Measurements from ENCODE around the gene ADK.

ADK gene

GRCh38 chr10:74114041-74114448 lies 37.0 kb upstream of the ADK start:
- Histone ChIP-seq H3K4me3 (ENCODE audit: low read length, poor library complexity, severe bottlenecking) (no peak overlapping the region), H3K4me1 (ENCODE audit: insufficient read depth, low read length, poor library complexity, severe bottlenecking) (no peaks in the 10 kb centered on the region), H2AFZ (ENCODE audit: low read length) (no peak overlapping the region), H3K9me2 (replicated peaks; ENCODE audit: low read depth, low read length) (no peaks in the 10 kb centered on the region), H3K36me3 (ENCODE audit: insufficient read depth, low read length) (peaks cover 87% of the 10 kb centered on the region; the same call in 1 of the 2 replicates), H3K9me3 (ENCODE audit: insufficient read depth, low read depth, low read length) (no peaks in the 10 kb centered on the region), H3K27me3 (ENCODE audit: insufficient read depth, low read length, poor library complexity, severe bottlenecking) (no peaks in the 10 kb centered on the region), H3K4me2 (ENCODE audit: low read depth, low read length, poor library complexity, severe bottlenecking) (no peak overlapping the region), H3K9ac (ENCODE audit: low read depth, low read length, poor library complexity, severe bottlenecking) (no peak overlapping the region), H4K20me1 (ENCODE audit: insufficient read depth, low read length, poor library complexity, severe bottlenecking) (no peaks in the 10 kb centered on the region), H3F3A (ENCODE audit: low read depth) (no peaks in the 10 kb centered on the region), H3K79me2 (ENCODE audit: insufficient read depth, low read length) (no peaks in the 10 kb centered on the region)
- TF ChIP-seq CTCF (conservative IDR thresholded peaks at IDR 0.05; ENCODE audit: low read length), result no peak
- TF ChIP-seq EZH2phosphoT487 (IDR thresholded peaks at IDR 0.05; ENCODE audit: borderline replicate concordance), result no peak

GRCh38 chr10:74117738-74118137 lies 33.3 kb upstream of the ADK start:
- H3K36me3 ChIP-seq (ENCODE audit: insufficient read depth, low read length), result peaks cover 90% of the 10 kb centered on the region; the same call in 1 of the 2 replicates
- TF ChIP-seq EZH2phosphoT487 (IDR thresholded peaks at IDR 0.05; ENCODE audit: borderline replicate concordance) (no peak), CTCF (conservative IDR thresholded peaks at IDR 0.05; ENCODE audit: low read length) (no peak)
- no peaks in the 10 kb centered on the region for H3K27me3 ChIP-seq (ENCODE audit: insufficient read depth, low read length, poor library complexity, severe bottlenecking)
- no peak overlapping the region for H3K4me3 ChIP-seq (ENCODE audit: low read length, poor library complexity, severe bottlenecking)
- H3F3A ChIP-seq (ENCODE audit: low read depth), result no peaks in the 10 kb centered on the region
- no peak overlapping the region for H2AFZ ChIP-seq (ENCODE audit: low read length)
- H3K4me1 ChIP-seq (ENCODE audit: insufficient read depth, low read length, poor library complexity, severe bottlenecking), result no peaks in the 10 kb centered on the region
- H3K79me2 ChIP-seq (ENCODE audit: insufficient read depth, low read length), result no peaks in the 10 kb centered on the region
- H3K4me2 ChIP-seq (ENCODE audit: low read depth, low read length, poor library complexity, severe bottlenecking), result no peak overlapping the region
- H3K9me2 ChIP-seq (replicated peaks; ENCODE audit: low read depth, low read length), result no peaks in the 10 kb centered on the region
- H3K9me3 ChIP-seq (ENCODE audit: insufficient read depth, low read depth, low read length), result no peaks in the 10 kb centered on the region
- H4K20me1 ChIP-seq (ENCODE audit: insufficient read depth, low read length, poor library complexity, severe bottlenecking), result no peaks in the 10 kb centered on the region
- H3K9ac ChIP-seq (ENCODE audit: low read depth, low read length, poor library complexity, severe bottlenecking), result no peak overlapping the region

- Histone ChIP-seq H3K27me3 (ENCODE audit: insufficient read depth, low read length, poor library complexity, severe bottlenecking) (no peaks in the 10 kb centered on the region), H2AFZ (ENCODE audit: low read length) (no peak overlapping the region), H3F3A (ENCODE audit: low read depth) (no peaks in the 10 kb centered on the region), H3K4me2 (ENCODE audit: low read depth, low read length, poor library complexity, severe bottlenecking) (no peak overlapping the region), H3K36me3 (ENCODE audit: insufficient read depth, low read length) (peaks cover 90% of the 10 kb centered on the region; the same call in 1 of the 2 replicates), H3K9me3 (ENCODE audit: insufficient read depth, low read depth, low read length) (no peaks in the 10 kb centered on the region), H3K4me3 (ENCODE audit: low read length, poor library complexity, severe bottlenecking) (no peak overlapping the region), H3K4me1 (ENCODE audit: insufficient read depth, low read length, poor library complexity, severe bottlenecking) (no peaks in the 10 kb centered on the region), H3K79me2 (ENCODE audit: insufficient read depth, low read length) (no peaks in the 10 kb centered on the region), H3K9me2 (replicated peaks; ENCODE audit: low read depth, low read length) (no peaks in the 10 kb centered on the region), H4K20me1 (ENCODE audit: insufficient read depth, low read length, poor library complexity, severe bottlenecking) (no peaks in the 10 kb centered on the region), H3K9ac (ENCODE audit: low read depth, low read length, poor library complexity, severe bottlenecking) (no peak overlapping the region)
- TF ChIP-seq CTCF (conservative IDR thresholded peaks at IDR 0.05; ENCODE audit: low read length), result no peak
These were observed 32.2 kb upstream of the ADK start for GRCh38 chr10:74118804-74119203.

Measured in Loucy (cell line).